GM18868 (cell line): ENCODE data around the gene CMPK2.
A peak's percentile ranks its signal among the peaks of the same experiment; 100 is the strongest.

Experiments
- ATAC-seq: cut with Tn5 transposase; IDR thresholded peaks from one replicate; pipeline ENCODE4 v1.9.1; 2021; ENCODE audit warnings: mild to moderate bottlenecking, moderate library complexity; ENCODE audit not compliant: unreplicated experiment

Gene CMPK2

GRCh38 chr2:6845903-6846302, 19.8 kb downstream of the CMPK2 start:
- no peak for ATAC-seq

DNA sequence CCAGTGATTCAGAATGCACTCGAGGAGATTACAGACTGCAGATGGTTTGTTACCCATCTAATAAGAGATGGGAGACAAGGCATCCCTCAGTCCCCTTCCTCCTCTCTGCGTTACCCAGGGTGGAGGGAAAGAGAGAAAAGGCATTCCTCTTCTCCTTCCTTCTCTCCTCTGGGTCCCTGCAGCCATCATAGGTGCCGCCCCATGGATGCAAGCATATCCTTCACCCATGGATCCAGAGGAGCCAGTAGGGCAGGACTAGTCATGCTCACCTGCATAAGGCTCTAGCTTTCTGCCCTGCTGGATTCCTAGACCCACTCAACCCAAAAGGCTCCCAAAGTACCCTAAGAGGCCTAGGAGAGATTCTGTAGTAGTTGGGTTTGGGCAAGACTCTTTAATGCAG, 20.4 kb downstream of the CMPK2 start:
- no peak for ATAC-seq

GRCh38 chr2:6841537-6842287, 24.0 kb downstream of the CMPK2 start:
- no peak for ATAC-seq

DNA sequence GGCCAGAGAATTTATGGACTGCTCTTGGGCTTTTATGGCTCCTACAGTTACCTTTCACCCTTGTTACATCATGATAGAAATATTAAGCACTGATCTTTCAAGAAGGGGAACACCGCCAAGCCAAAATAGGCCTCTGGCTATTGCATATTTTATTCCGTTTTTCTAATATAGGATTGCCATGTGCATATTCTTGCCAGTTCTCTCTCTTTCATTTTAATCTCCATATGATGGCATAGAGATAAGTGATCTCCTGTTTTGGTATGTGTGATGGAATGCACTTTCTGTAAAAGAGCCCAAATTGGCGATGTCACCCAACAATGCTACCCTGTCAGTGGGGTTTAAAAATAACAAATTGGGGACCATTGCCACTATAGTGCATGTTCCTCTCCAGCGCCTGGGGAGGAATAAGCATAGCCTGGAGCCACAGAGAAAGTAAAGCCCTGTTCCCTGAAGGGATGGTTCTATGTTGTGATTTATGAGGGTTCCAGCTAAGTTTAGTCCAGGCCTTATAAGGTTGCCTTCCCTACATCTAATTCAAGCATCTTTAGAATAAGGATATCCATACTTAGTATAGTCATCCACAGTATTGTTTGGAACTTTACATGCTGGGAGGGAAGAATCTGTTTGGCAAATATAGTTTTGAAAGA, 26.9 kb downstream of the CMPK2 start:
- no peak for ATAC-seq

GRCh38 chr2:6835467-6835866, 30.2 kb downstream of the CMPK2 start:
- ATAC-seq: no peak

GRCh38 chr2:6834163-6834562, 31.5 kb downstream of the CMPK2 start:
- no peak for ATAC-seq

DNA sequence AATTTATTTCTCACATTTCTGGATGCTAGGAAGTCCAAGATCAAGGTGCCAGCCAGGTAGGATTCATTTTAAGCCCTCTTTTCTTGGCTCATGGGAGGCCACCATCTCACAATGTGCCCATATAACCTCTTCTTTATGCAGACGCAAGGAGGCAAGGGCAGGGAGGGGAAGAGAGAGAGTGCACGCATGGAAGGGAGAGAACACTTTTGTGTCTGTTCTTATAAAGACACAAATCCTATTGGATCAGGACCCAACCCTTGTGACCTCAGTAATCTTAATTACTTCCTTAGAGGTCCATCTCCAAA, 32.5 kb downstream of the CMPK2 start:
- no peak for ATAC-seq

DNA sequence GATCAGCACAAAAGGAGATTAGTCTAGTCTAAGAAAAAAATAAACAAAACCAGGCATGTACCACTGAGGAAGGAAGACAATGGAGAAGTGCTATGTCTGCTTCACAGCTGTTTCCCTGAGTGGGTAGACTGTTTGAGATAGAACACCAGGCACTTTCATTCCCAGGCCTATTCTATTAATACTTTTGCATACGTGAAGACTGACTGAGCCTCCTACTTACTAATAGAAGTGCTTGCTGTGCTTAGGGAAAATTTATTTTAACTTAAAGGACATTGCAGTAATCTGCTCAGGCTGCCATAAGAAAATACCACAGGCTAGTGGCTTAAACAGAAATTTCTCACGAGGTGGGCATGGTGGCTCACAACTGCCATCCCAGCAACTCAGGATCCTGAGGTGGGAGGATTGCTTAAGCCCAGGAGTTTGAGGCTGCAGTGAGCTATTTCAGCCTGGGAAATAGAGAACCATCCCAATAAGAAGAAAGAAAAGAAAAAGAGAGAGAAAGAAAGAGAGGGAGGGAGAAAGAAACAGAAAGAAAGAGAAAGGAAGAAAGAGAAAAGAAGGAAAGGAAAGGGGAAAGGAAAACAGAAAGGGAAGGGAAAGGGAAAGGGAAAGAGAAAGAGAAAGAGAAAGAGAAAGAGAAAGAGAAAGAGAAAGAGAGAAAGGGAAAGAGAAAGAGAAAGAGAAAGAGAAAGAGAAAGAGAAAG, 33.0 kb downstream of the CMPK2 start:
- no peak for ATAC-seq

DNA sequence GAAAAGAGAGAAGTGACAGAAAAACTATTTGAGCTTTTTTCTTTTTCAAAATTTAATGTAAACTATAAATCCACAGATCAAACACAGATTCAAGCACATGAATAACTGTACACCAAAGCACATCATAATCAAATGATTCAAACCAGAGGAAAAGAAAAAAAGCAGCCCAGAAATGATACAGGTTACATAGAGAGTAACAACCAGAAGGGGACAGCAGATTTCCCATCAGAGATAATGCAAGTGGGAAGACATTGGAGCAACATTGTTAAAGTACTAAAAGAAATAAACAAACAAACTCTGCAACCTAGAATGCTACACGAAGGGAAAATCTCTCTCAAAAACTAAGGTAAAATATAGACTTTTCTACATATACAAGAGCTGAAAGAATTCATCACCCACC, 34.5 kb downstream of the CMPK2 start:
- ATAC-seq: no peak

- no peak for ATAC-seq
These were observed 37.5 kb downstream of the CMPK2 start for GRCh38 chr2:6828299-6828584.

DNA sequence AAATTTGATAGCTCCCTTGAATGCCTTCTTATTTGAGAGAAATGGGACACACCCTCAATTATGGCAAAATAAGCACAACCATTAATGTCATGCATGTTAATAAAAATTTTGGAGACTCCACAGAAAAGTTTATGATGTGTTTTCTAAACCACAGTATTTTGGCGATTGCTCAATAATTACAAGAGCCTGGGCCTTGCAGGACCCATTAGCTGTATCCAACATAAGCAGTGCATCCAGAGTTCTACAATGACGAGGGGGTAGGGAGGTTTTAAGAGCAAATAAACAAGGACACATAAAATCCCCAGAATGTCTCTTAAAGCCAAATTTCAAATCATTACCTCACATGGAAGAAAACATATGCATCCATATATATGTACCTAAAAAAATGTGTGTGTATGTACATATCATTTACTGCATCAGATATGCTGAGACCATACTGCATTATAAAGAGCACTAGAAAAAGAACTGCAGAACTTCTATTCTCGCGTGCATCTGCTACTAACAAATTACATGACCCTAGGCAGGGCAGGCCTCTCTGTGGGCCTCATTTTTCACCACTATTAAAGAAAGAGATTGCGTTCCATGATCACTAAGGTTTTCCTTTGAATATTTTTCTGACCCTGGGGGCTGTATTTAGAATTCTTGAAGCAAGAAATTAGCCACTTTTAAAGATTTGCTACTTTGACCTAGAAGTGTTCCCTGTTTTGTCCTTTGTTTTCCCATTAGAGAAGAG, 38.0 kb downstream of the CMPK2 start:
- no peak for ATAC-seq

DNA sequence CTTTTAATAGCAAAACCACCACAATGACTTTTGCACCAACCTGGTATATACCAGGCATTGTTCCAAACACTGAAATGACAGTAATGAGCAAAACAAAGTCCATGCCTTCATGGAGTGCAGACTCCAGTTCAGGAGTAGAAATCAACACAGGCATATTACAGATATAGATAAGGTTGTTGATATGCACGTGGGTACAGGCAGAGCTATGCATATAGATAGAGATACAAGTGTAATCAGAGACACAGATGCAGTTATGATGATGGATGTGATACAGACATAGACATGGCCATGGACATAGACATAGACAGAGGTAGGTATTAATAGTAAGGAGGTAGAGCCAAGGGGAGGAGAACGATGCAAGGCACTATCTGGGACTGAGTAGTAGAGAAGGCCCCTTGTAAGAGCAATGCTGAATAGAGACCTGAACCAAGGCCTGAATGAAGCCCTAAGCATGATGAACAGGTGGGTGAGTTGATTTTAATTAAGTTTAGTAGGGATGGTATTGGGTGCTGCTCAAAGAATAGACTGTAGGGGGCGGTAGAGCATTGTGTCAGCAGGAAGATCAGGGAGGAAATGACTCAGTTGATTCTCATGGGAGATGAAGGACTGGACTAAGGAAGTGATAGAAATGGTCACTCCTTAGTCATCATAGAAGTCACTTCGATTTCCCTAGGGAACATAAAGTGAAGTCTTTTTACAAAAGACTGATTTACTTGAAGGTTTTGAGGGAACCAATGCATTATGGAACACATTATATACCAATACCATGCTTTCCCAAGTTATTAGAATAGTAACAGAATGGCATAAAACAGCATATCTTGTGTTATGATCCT, 39.4 kb downstream of the CMPK2 start:
- ATAC-seq: peak; percentile 95

DNA sequence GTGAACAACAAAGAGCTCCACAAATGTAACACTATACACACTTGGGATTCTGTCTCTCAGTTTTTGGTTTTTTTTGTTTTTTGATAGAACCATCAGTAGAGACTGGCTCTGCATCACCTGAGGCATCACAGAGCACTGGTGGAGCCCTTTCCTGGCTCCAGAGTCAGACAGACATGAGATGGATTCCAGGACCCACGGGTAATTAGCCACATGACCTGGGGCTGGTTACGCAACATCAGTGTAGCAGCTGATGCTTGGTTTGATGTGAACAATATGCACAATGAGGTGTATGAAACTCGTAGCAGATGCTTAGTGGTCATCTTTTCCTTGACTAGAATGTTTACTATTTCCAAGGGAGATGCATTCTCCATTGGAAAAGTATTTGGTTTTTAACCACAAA, 40.7 kb downstream of the CMPK2 start:
- no peak for ATAC-seq

- ATAC-seq: no peak
These were observed 42.6 kb downstream of the CMPK2 start for GRCh38 chr2:6823111-6823510.

- no peak for ATAC-seq
These were observed 43.3 kb downstream of the CMPK2 start for GRCh38 chr2:6822406-6822805.

- ATAC-seq: no peak
These were observed 44.7 kb downstream of the CMPK2 start for GRCh38 chr2:6820903-6821584.

GRCh38 chr2:6820236-6820635, 45.5 kb downstream of the CMPK2 start:
- ATAC-seq: no peak

DNA sequence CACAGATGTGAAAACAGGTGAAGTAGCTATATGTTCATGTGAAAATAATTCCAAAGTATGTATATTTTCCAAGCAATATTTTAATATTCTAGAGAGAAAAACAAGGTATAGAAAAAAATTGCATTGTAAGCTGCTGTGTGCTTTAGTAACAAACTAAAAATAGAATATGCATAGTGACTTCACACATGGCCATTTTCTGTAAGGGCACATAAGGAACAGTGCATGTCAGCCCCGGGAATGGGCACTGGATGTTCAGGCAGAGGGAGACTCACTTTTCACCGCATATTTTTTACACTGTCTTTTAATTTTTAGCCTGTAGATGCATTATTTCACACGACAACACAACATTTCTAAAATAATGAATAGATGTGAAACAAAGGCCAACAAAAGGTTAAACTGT, 46.0 kb downstream of the CMPK2 start:
- ATAC-seq: no peak

DNA sequence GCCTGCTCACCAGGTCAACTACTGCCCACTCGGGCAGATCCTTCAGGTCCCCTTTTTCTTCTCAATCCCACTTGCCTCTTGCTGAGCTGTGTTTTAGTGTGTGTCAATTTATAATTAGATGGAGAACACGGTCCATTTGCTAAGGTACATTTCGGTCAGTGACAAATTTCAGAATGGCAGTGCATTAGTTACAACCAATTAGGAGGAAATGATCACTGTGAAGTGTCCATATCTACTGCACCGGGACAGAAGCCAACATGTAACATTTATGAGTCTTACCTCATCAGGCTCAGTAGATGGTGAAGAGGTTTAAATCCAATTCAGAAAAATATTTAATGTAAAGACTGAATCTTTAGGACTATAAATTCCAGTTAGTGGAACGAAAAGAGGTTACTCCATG, 47.7 kb downstream of the CMPK2 start:
- no peak for ATAC-seq

GRCh38 chr2:6814869-6815268, 50.8 kb downstream of the CMPK2 start:
- ATAC-seq: no peak
